AG10803 (cell line): ENCODE measurements around the gene FREY1.
A peak's percentile ranks its signal among the peaks of the same experiment; 100 is the strongest.

Source experiments
- DNase-seq: peaks from one replicate; pipeline ENCODE4 v3.0.0; 2010; ENCODE audit warnings: low read depth
- H3K4me3 ChIP-seq: 2 replicates; pipeline ENCODE4 v1.5.1; 2011; ENCODE audit warnings: mild to moderate bottlenecking, low read length, control low read depth
- CTCF ChIP-seq: conservative IDR thresholded peaks from 2 replicates; pipeline ENCODE4 v1.5.1; 2011; ENCODE audit warnings: mild to moderate bottlenecking, low read length, control low read depth, inconsistent platforms

The FREY1 gene

GRCh38 chr11:45884596-45885185, 22.4 kb downstream of the FREY1 start:
- H3K4me3 ChIP-seq, result no peak overlapping the region
- TF ChIP-seq CTCF, result no peak
- DNase-seq, result no peak

GRCh38 chr11:45881708-45882368, 25.2 kb downstream of the FREY1 start:
- TF ChIP-seq CTCF, result no peak
- H3K4me3 ChIP-seq, result no peak overlapping the region
- no peak for DNase-seq

- TF ChIP-seq CTCF, result no peak
Observed at GRCh38 chr11:45880772-45881570, 26.1 kb downstream of the FREY1 start.

GRCh38 chr11:45879803-45880686, 27.0 kb downstream of the FREY1 start:
- H3K4me3 ChIP-seq, result no peak overlapping the region
- TF ChIP-seq CTCF, result no peak
- peak; percentile 16 for DNase-seq

More at GRCh38 chr11:45880772-45881570, 26.1 kb downstream of the FREY1 start:
- no peak for DNase-seq
- no peak overlapping the region for H3K4me3 ChIP-seq

GRCh38 chr11:45877845-45878244, 29.2 kb downstream of the FREY1 start:
- no peak for DNase-seq
- TF ChIP-seq CTCF, result no peak

GRCh38 chr11:45877221-45877620, 29.9 kb downstream of the FREY1 start:
- no peak for DNase-seq
- no peak overlapping the region for H3K4me3 ChIP-seq
- no peak for TF ChIP-seq CTCF

More at GRCh38 chr11:45877845-45878244, 29.2 kb downstream of the FREY1 start:
- no peak overlapping the region for H3K4me3 ChIP-seq
